Measurements from ENCODE around the gene RNF215.

Gene RNF215

GRCh38 chr22:30381264-30381663 is 5.9 kb downstream of the RNF215 start:
- no peak for ATAC-seq (replicated peaks)

GRCh38 chr22:30380011-30380410 is 7.2 kb downstream of the RNF215 start:
- DNase-seq (no peak), ATAC-seq (replicated peaks) (no peak)
- peaks cover 0 to 7% of the 10 kb centered on the region in 2 donors for H3K4me1 Mint-ChIP-seq (ENCODE audit: low read depth in 2 of 2)
- H3K36me3 Mint-ChIP-seq (ENCODE audit: insufficient read depth), result no peaks in the 10 kb centered on the region
- H3K27me3 Mint-ChIP-seq, result no peaks in the 10 kb centered on the region
- no peak overlapping the region for H3K27ac Mint-ChIP-seq
- no peak overlapping the region for H3K4me3 Mint-ChIP-seq
- no peaks in the 10 kb centered on the region for H3K9me3 Mint-ChIP-seq

More at GRCh38 chr22:30381264-30381663, 5.9 kb downstream of the RNF215 start:
- Mint-ChIP-seq H3K27ac (no peak overlapping the region), H3K9me3 (no peaks in the 10 kb centered on the region), H3K27me3 (no peaks in the 10 kb centered on the region), H3K4me3 (no peak overlapping the region), H3K4me1 (ENCODE audit: low read depth in 2 of 2) (peaks cover 2 to 8% of the 10 kb centered on the region in 2 donors), H3K36me3 (ENCODE audit: insufficient read depth) (no peaks in the 10 kb centered on the region)
- no peak for DNase-seq

GRCh38 chr22:30375312-30375849 is 11.8 kb downstream of the RNF215 start:
- Mint-ChIP-seq H3K27ac (no peak overlapping the region), H3K4me1 (ENCODE audit: low read depth in 2 of 2) (peaks cover 0 to 3% of the 10 kb centered on the region in 2 donors), H3K9me3 (no peaks in the 10 kb centered on the region), H3K36me3 (ENCODE audit: insufficient read depth) (peaks cover 5% of the 10 kb centered on the region), H3K4me3 (no peak overlapping the region), H3K27me3 (no peaks in the 10 kb centered on the region)
- no peak for ATAC-seq (replicated peaks)
- no peak for DNase-seq

- Mint-ChIP-seq H3K4me3 (no peak overlapping the region), H3K36me3 (ENCODE audit: insufficient read depth) (peaks cover 5% of the 10 kb centered on the region), H3K27ac (no peak overlapping the region), H3K4me1 (ENCODE audit: low read depth in 2 of 2) (peaks cover 0 to 2% of the 10 kb centered on the region in 2 donors), H3K27me3 (no peaks in the 10 kb centered on the region), H3K9me3 (no peaks in the 10 kb centered on the region)
- ATAC-seq (replicated peaks), result no peak
- DNase-seq, result no peak
Observed at GRCh38 chr22:30373331-30374325, 13.6 kb downstream of the RNF215 start.

- H3K9me3 Mint-ChIP-seq, result no peaks in the 10 kb centered on the region
- no peaks in the 10 kb centered on the region for H3K27me3 Mint-ChIP-seq
- H3K27ac Mint-ChIP-seq, result no peak overlapping the region
- DNase-seq (no peak), ATAC-seq (replicated peaks) (no peak)
- peaks cover 0 to 2% of the 10 kb centered on the region in 2 donors for H3K4me1 Mint-ChIP-seq (ENCODE audit: low read depth in 2 of 2)
- no peak overlapping the region for H3K4me3 Mint-ChIP-seq
- H3K36me3 Mint-ChIP-seq (ENCODE audit: insufficient read depth), result peaks cover 5% of the 10 kb centered on the region
Observed at GRCh38 chr22:30372915-30373314, 14.3 kb downstream of the RNF215 start.

- Mint-ChIP-seq H3K27ac (no peak overlapping the region), H3K9me3 (no peaks in the 10 kb centered on the region), H3K4me1 (ENCODE audit: low read depth in 2 of 2) (peaks cover 0 to 2% of the 10 kb centered on the region in 2 donors), H3K36me3 (ENCODE audit: insufficient read depth) (peaks cover 5% of the 10 kb centered on the region), H3K27me3 (no peaks in the 10 kb centered on the region), H3K4me3 (no peak overlapping the region)
- DNase-seq, result no peak
- ATAC-seq (replicated peaks), result no peak
Observed at GRCh38 chr22:30371981-30372380, 15.2 kb downstream of the RNF215 start.

GRCh38 chr22:30371321-30371720 is 15.9 kb downstream of the RNF215 start:
- Mint-ChIP-seq H3K4me1 (ENCODE audit: low read depth in 2 of 2) (peaks cover 0 to 2% of the 10 kb centered on the region in 2 donors), H3K27ac (no peak overlapping the region), H3K27me3 (no peaks in the 10 kb centered on the region), H3K36me3 (ENCODE audit: insufficient read depth) (peaks cover 5% of the 10 kb centered on the region), H3K4me3 (no peak overlapping the region), H3K9me3 (no peaks in the 10 kb centered on the region)
- ATAC-seq (replicated peaks) (no peak), DNase-seq (no peak)

GRCh38 chr22:30370641-30371230 is 16.5 kb downstream of the RNF215 start:
- ATAC-seq (replicated peaks) (no peak), DNase-seq (no peak)
- Mint-ChIP-seq H3K4me1 (ENCODE audit: low read depth in 2 of 2) (peaks cover 0 to 2% of the 10 kb centered on the region in 2 donors), H3K27ac (no peak overlapping the region), H3K9me3 (no peaks in the 10 kb centered on the region), H3K36me3 (ENCODE audit: insufficient read depth) (peaks cover 5% of the 10 kb centered on the region), H3K27me3 (no peaks in the 10 kb centered on the region), H3K4me3 (no peak overlapping the region)

GRCh38 chr22:30368420-30368819 is 18.8 kb downstream of the RNF215 start:
- ATAC-seq (replicated peaks) (no peak), DNase-seq (no peak)
- Mint-ChIP-seq H3K27ac (peak overlapping the region in 1 of 2 donors; percentile 30), H3K9me3 (no peaks in the 10 kb centered on the region), H3K4me1 (ENCODE audit: low read depth in 2 of 2) (no peaks in the 10 kb centered on the region), H3K27me3 (no peaks in the 10 kb centered on the region), H3K4me3 (no peak overlapping the region), H3K36me3 (ENCODE audit: insufficient read depth) (peaks cover 10% of the 10 kb centered on the region)

- Mint-ChIP-seq H3K4me1 (ENCODE audit: low read depth in 2 of 2) (peaks cover 0 to 4% of the 10 kb centered on the region in 2 donors), H3K9me3 (no peaks in the 10 kb centered on the region), H3K4me3 (no peak overlapping the region), H3K36me3 (ENCODE audit: insufficient read depth) (peaks cover 12% of the 10 kb centered on the region), H3K27me3 (no peaks in the 10 kb centered on the region), H3K27ac (no peak overlapping the region)
- no peak for DNase-seq
- ATAC-seq (replicated peaks), result no peak
Observed at GRCh38 chr22:30365891-30366290, 21.3 kb downstream of the RNF215 start.

- no peak for DNase-seq
- Mint-ChIP-seq H3K9me3 (no peaks in the 10 kb centered on the region), H3K36me3 (ENCODE audit: insufficient read depth) (peaks cover 19% of the 10 kb centered on the region), H3K4me1 (ENCODE audit: low read depth in 2 of 2) (peaks cover 4 to 9% of the 10 kb centered on the region in 2 donors), H3K27ac (no peak overlapping the region), H3K27me3 (no peaks in the 10 kb centered on the region), H3K4me3 (no peak overlapping the region)
- no peak for ATAC-seq (replicated peaks)
Observed at GRCh38 chr22:30362651-30363281, 24.4 kb downstream of the RNF215 start.

GRCh38 chr22:30361916-30362650 is 25.1 kb downstream of the RNF215 start:
- Mint-ChIP-seq H3K9me3 (no peaks in the 10 kb centered on the region), H3K4me1 (ENCODE audit: low read depth in 2 of 2) (peaks cover 7 to 13% of the 10 kb centered on the region in 2 donors), H3K27ac (no peak overlapping the region), H3K4me3 (no peak overlapping the region), H3K36me3 (ENCODE audit: insufficient read depth) (peaks cover 24% of the 10 kb centered on the region), H3K27me3 (no peaks in the 10 kb centered on the region)
- ATAC-seq (replicated peaks) (no peak), DNase-seq (no peak)

- Mint-ChIP-seq H3K27ac (no peak overlapping the region), H3K9me3 (no peaks in the 10 kb centered on the region), H3K27me3 (no peaks in the 10 kb centered on the region), H3K4me3 (peak overlapping the region in 1 of 2 donors; percentile 12), H3K36me3 (ENCODE audit: insufficient read depth) (peaks cover 44% of the 10 kb centered on the region), H3K4me1 (ENCODE audit: low read depth in 2 of 2) (peaks cover 33 to 42% of the 10 kb centered on the region in 2 donors)
- DNase-seq (no peak), ATAC-seq (replicated peaks) (no peak)
Observed at GRCh38 chr22:30358541-30358940, 28.7 kb downstream of the RNF215 start.
